B cell (primary cell): ENCODE measurements around the gene IAH1. TPM values are rescaled to one million over a fixed set of nuclear protein-coding genes. Genes with fewer than 3 reads are reported as not detected.

ENCODE experiments used
- ATAC-seq: fragments of 200-7000 bp; cut with Tn5 transposase; one replicate; pipeline ENCODE4 v1.10.0; 2021; ENCODE audit warnings: low read depth, mild to moderate bottlenecking, moderate number of reproducible peaks, moderate library complexity
- CTCF ChIA-PET: fragments of 350-600 bp; sonication (Branson Sonifier 250); formaldehyde crosslinking; loops from one replicate; lab custom pipeline; 2021; ENCODE audit warnings: antibody characterized with exemption, inconsistent platforms; lab: Charles Lee
- POLR2A ChIA-PET: fragments of 350-600 bp; sonication (Branson Sonifier 250); formaldehyde crosslinking; loops from one replicate; lab custom pipeline; 2021; ENCODE audit warnings: antibody characterized with exemption; lab: Charles Lee
- DNase-seq: peaks from one replicate; pipeline ENCODE4 v3.0.0; 2013
- H2AFZ ChIP-seq: 2 replicates; pipeline ENCODE4 v1.6.1; 2012; ENCODE audit warnings: mild to moderate bottlenecking, low read depth, low read length; ENCODE audit not compliant: insufficient read depth, poor library complexity, severe bottlenecking
- H3K27ac ChIP-seq, 2 donors: 1 replicate in 1 of 2; 2 replicates in 1 of 2; pipeline ENCODE4 v1.5.1; 2012 to 2013; ENCODE audit warnings: low read length in 2 of 2, mild to moderate bottlenecking in 2 of 2, moderate library complexity in 1 of 2
- H3K27me3 ChIP-seq, 4 experiments: fragments of 200-600 bp in 1 of 4; sonication (generic) in 1 of 4; replicated peaks in 1 of 4; 1 replicate in 2 of 4; 2 replicates in 2 of 4; pipeline versions ENCODE4 v1.6.1 to v1.7.0; 2013 to 2016; ENCODE audit warnings: low read length in 3 of 4, mild to moderate bottlenecking in 2 of 4, mixed read lengths in 1 of 4, moderate library complexity in 1 of 4; ENCODE audit not compliant: insufficient read depth in 4 of 4, control insufficient read depth in 3 of 4; ENCODE audit errors: control extremely low read depth in 1 of 4
- H3K36me3 ChIP-seq, 2 experiments: replicated peaks in 1 of 2; 1 replicate in 1 of 2; 2 replicates in 1 of 2; pipeline versions ENCODE4 v1.6.1 to v1.7.1; 2013; ENCODE audit warnings: low read length in 1 of 2; ENCODE audit not compliant: insufficient read depth in 2 of 2, control insufficient read depth in 1 of 2; ENCODE audit errors: control extremely low read depth in 1 of 2, extremely low read depth in 1 of 2
- H3K4me1 ChIP-seq, 2 donors: fragments of 200-600 bp in 1 of 2; sonication (generic) in 1 of 2; 1 replicate in 1 of 2; 2 replicates in 1 of 2; pipeline versions ENCODE4 v1.5.1 to v1.6.1; 2013 to 2017; ENCODE audit warnings: low read length in 2 of 2; ENCODE audit not compliant: control insufficient read depth in 2 of 2, insufficient read depth in 2 of 2
- H3K4me2 ChIP-seq: replicated peaks from 2 replicates; pipeline ENCODE3; 2012; ENCODE audit warnings: mild to moderate bottlenecking, low read depth, low read length; ENCODE audit not compliant: poor library complexity, severe bottlenecking
- H3K4me3 ChIP-seq, 5 experiments: fragments of 200-600 bp in 1 of 5; sonication (generic) in 1 of 5; 1 replicate in 3 of 5; 2 replicates in 2 of 5; pipeline versions ENCODE4 v1.5.1 to v1.7.0; 2011 to 2016; ENCODE audit warnings: low read length in 4 of 5, mild to moderate bottlenecking in 4 of 5, low read depth in 2 of 5, control low read depth in 1 of 5, moderate library complexity in 1 of 5; ENCODE audit not compliant: insufficient read depth in 1 of 5; ENCODE audit errors: control extremely low read depth in 1 of 5, extremely low read depth in 1 of 5
- H3K79me2 ChIP-seq: fragments of 200-600 bp; sonication (generic); one replicate; pipeline ENCODE4 v1.6.0; 2016; ENCODE audit warnings: low read length; ENCODE audit not compliant: control insufficient read depth, insufficient read depth
- H3K9ac ChIP-seq: fragments of 200-600 bp; sonication (generic); 2 replicates; pipeline ENCODE4 v1.6.1; 2017; ENCODE audit warnings: mild to moderate bottlenecking, low read length, moderate library complexity
- H3K9me3 ChIP-seq, 3 donors: one replicate each; pipeline versions ENCODE4 v1.6.1 to v1.7.1; 2013; ENCODE audit warnings: low read length in 2 of 3; ENCODE audit not compliant: control insufficient read depth in 2 of 3, insufficient read depth in 1 of 3; ENCODE audit errors: control extremely low read depth in 1 of 3
- H4K20me1 ChIP-seq: 2 replicates; pipeline ENCODE4 v1.6.0; 2012; ENCODE audit warnings: mild to moderate bottlenecking, low read length; ENCODE audit not compliant: insufficient read depth, control insufficient read depth, poor library complexity, severe bottlenecking
- H3K27ac Mint-ChIP-seq: one replicate; pipeline ENCODE4 v1.8.0; 2021; ENCODE audit warnings: mixed read lengths
- H3K27me3 Mint-ChIP-seq: one replicate; pipeline ENCODE4 v1.8.0; 2021; ENCODE audit warnings: mixed read lengths
- H3K4me1 Mint-ChIP-seq: one replicate; pipeline ENCODE4 v1.8.0; 2021; ENCODE audit warnings: mixed read lengths
- H3K4me3 Mint-ChIP-seq: one replicate; pipeline ENCODE4 v1.8.0; 2021; ENCODE audit warnings: mixed read lengths
- H3K9me3 Mint-ChIP-seq: one replicate; pipeline ENCODE4 v1.8.0; 2022; ENCODE audit warnings: mixed read lengths; ENCODE audit not compliant: insufficient read depth
- CTCF ChIP-seq: fragments of 200-600 bp; IDR thresholded peaks from one replicate; pipeline ENCODE4 v1.8.0; 2022; ENCODE audit warnings: antibody characterized with exemption, mild to moderate bottlenecking
- EZH2 ChIP-seq: IDR thresholded peaks from 2 replicates; pipeline ENCODE4 v1.6.1; 2012; ENCODE audit warnings: borderline replicate concordance, low read depth, mild to moderate bottlenecking, moderate library complexity, low read length; ENCODE audit not compliant: insufficient read depth, poor library complexity, severe bottlenecking
- WGBS: methylation state at CpG from one replicate; pipeline ENCODE4 v1.1.5; 2013; ENCODE audit warnings: missing lambda C conversion rate; ENCODE audit not compliant: insufficient coverage; 5-methylcytosine and 5-hydroxymethylcytosine counted together
- intact Hi-C: fragments of 100-400 bp; cut with micrococcal nuclease; formaldehyde crosslinking; loops from one replicate; pipeline ENCODE4 v1.10.0; 2022
- polyA plus RNA-seq: library from polyadenylated mRNA; depleted of rRNA; stranded (reverse); fragments of >200 nt; gene quantifications from 2 replicates; pipeline ENCODE4 v1.2.3, GENCODE V29; 2012
- total RNA-seq, 2 donors: library from RNA; stranded (reverse); fragments of 120-200 nt in 1 of 2; gene quantifications; 1 replicate in 1 of 2; 2 replicates in 1 of 2; pipeline versions ENCODE4 v1.2.3 to v1.2.4, GENCODE V29; 2013 to 2022

The IAH1 gene
- total and polyA plus RNA-seq, 2 donors (not counting 1 experiment from before 2014, with no cell fraction given), result 33.3 to 54.8 TPM

GRCh38 chr2:9439536-9439935 is 34.8 kb upstream of the IAH1 start:
- no peak for TF ChIP-seq EZH2
- no peak for TF ChIP-seq CTCF
- intact Hi-C loops, result no loop called here
- H3K9ac ChIP-seq, result no peak overlapping the region
- H3K4me1 ChIP-seq, result no peaks in the 10 kb centered on the region
- no peak overlapping the region for H2AFZ ChIP-seq
- H3K36me3 ChIP-seq, result peaks cover 6 to 48% of the 10 kb centered on the region in 2 experiments
- ATAC-seq, result no peak
- H3K27me3 ChIP-seq, result no peaks in the 10 kb centered on the region
- WGBS, result no CpG with 5 or more reads among the region's 1 CpG
- H3K27me3 Mint-ChIP-seq, result no peaks in the 10 kb centered on the region
- H4K20me1 ChIP-seq, result no peaks in the 10 kb centered on the region
- no peaks in the 10 kb centered on the region for H3K9me3 ChIP-seq
- no peaks in the 10 kb centered on the region for H3K9me3 Mint-ChIP-seq
- no peak overlapping the region for H3K27ac ChIP-seq
- no peak overlapping the region for H3K4me2 ChIP-seq
- no peak for DNase-seq
- ChIA-PET POLR2A (no interaction called here), CTCF (no interaction called here)
- H3K27ac Mint-ChIP-seq, result no peak overlapping the region
- no peak overlapping the region for H3K4me3 ChIP-seq
- H3K4me1 Mint-ChIP-seq, result no peaks in the 10 kb centered on the region
- H3K4me3 Mint-ChIP-seq, result no peak overlapping the region
- H3K79me2 ChIP-seq, result no peaks in the 10 kb centered on the region

- no peaks in the 10 kb centered on the region for H4K20me1 ChIP-seq
Observed at GRCh38 chr2:9440058-9440727, 34.2 kb upstream of the IAH1 start.

More at GRCh38 chr2:9440058-9440727, 34.2 kb upstream of the IAH1 start:
- no peak overlapping the region for H3K4me2 ChIP-seq
- peaks cover 6 to 51% of the 10 kb centered on the region in 2 experiments for H3K36me3 ChIP-seq
- H3K4me1 ChIP-seq, result no peaks in the 10 kb centered on the region
- no peaks in the 10 kb centered on the region for H3K27me3 ChIP-seq
- H3K27ac ChIP-seq, result no peak overlapping the region
- no peak for TF ChIP-seq EZH2
- TF ChIP-seq CTCF, result no peak
- no peak overlapping the region for H3K9ac ChIP-seq
- H3K79me2 ChIP-seq, result no peaks in the 10 kb centered on the region
- no peaks in the 10 kb centered on the region for H3K9me3 ChIP-seq
- H2AFZ ChIP-seq, result no peak overlapping the region
- no peaks in the 10 kb centered on the region for H3K4me1 Mint-ChIP-seq
- H3K27me3 Mint-ChIP-seq, result no peaks in the 10 kb centered on the region
- ATAC-seq (no peak), DNase-seq (no peak)
- H3K4me3 ChIP-seq, result no peak overlapping the region
- ChIA-PET POLR2A (interaction anchor here (0.6 kb wide), 1 partner anchor 11 kb away, joined by 5 read pairs; no protein-coding TSS in a partner anchor), CTCF (no interaction called here)
- H3K4me3 Mint-ChIP-seq, result no peak overlapping the region
- WGBS, result no CpG with 5 or more reads among the region's 1 CpG
- no peak overlapping the region for H3K27ac Mint-ChIP-seq
- no peaks in the 10 kb centered on the region for H3K9me3 Mint-ChIP-seq
- intact Hi-C loops, result no loop called here
